Activated CD4-positive, CD25-positive, alpha-beta regulatory T cell (primary cell): ENCODE data around the gene MEGF11.

Experiments
- DNase-seq, 4 experiments: peaks; one replicate each; lab custom pipeline; 2025; lab: John Stamatoyannopoulos, UW

The MEGF11 gene

GRCh38 chr15:66170042-66170441 is 83.5 kb downstream of the MEGF11 start:
- DNase-seq: no peak

- DNase-seq: no peak
Measured at GRCh38 chr15:66169625-66170024, 83.9 kb downstream of the MEGF11 start.

- no peak for DNase-seq
Measured at GRCh38 chr15:66169023-66169422, 84.5 kb downstream of the MEGF11 start.

GRCh38 chr15:66167854-66168253 is 85.7 kb downstream of the MEGF11 start:
- no peak for DNase-seq

- no peak for DNase-seq
Measured at GRCh38 chr15:66165856-66166255, 87.7 kb downstream of the MEGF11 start.

- no peak for DNase-seq
Measured at GRCh38 chr15:66164788-66165187, 88.8 kb downstream of the MEGF11 start.

- no peak for DNase-seq
Measured at GRCh38 chr15:66163553-66163952, 90.0 kb downstream of the MEGF11 start.

GRCh38 chr15:66162286-66162685 is 91.3 kb downstream of the MEGF11 start:
- DNase-seq: no peak

GRCh38 chr15:66161575-66162118 is 91.9 kb downstream of the MEGF11 start:
- no peak for DNase-seq

GRCh38 chr15:66161108-66161507 is 92.4 kb downstream of the MEGF11 start:
- no peak for DNase-seq

GRCh38 chr15:66157507-66157906 is 96.0 kb downstream of the MEGF11 start:
- DNase-seq: no peak

- no peak for DNase-seq
Measured at GRCh38 chr15:66156310-66156975, 97.1 kb downstream of the MEGF11 start.

GRCh38 chr15:66155065-66155464 is 98.5 kb downstream of the MEGF11 start:
- no peak for DNase-seq

- no peak for DNase-seq
Measured at GRCh38 chr15:66154581-66154980, 99.0 kb downstream of the MEGF11 start.

- DNase-seq: no peak
Measured at GRCh38 chr15:66153549-66154415, 99.8 kb downstream of the MEGF11 start.

- no peak for DNase-seq
Measured at GRCh38 chr15:66152650-66153049, 100.9 kb downstream of the MEGF11 start.

GRCh38 chr15:66151809-66152208 is 101.7 kb downstream of the MEGF11 start:
- no peak for DNase-seq

- no peak for DNase-seq
Measured at GRCh38 chr15:66149871-66150270, 103.7 kb downstream of the MEGF11 start.

- DNase-seq: no peak
Measured at GRCh38 chr15:66148187-66148586, 105.4 kb downstream of the MEGF11 start.

GRCh38 chr15:66147440-66147839 is 106.1 kb downstream of the MEGF11 start:
- no peak for DNase-seq

- DNase-seq: no peak
Measured at GRCh38 chr15:66145726-66146182, 107.8 kb downstream of the MEGF11 start.

GRCh38 chr15:66144978-66145725 is 108.4 kb downstream of the MEGF11 start:
- no peak for DNase-seq
